Measurements from ENCODE around the gene HBE1.

HBE1 gene

DNA sequence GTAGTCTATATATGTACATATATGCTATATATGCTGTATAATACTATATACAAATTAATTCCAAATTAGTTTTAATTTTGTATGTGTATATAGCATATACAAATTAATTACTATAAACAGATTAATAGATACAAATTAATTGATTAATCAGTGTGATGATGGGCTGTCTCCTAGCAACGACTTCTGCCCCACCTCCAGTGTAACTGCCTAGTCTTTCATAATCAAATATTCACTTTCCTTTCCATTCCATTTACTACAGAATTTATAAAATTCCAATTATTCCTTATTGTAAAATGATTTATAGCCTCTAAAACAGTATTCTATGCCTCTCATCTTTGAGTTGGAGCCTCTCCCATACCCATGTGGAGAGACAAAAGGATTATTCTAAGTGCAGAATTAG, 36.4 kb downstream of the HBE1 start:
- no peak for DNase-seq (ENCODE audit: low read depth)

DNA sequence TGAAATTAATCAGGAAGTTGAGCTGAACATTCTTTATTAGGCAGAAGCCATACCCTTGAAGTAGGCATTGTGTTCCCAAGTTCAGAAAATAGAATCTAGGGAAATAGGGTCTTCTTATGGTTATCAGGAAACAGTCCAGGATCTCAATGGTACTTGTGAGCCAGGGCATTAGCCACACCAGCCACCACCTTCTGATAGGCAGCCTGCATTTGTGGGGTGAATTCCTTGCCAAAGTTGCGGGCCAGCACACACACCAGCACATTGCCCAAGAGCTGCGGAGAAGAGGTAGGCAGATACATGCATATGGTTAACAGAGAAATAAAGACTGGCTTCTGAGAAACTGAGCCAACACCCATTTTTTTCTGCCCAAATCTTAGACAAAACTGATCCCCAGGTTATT, 36.9 kb downstream of the HBE1 start:
- DNase-seq (ENCODE audit: low read depth), result no peak

DNA sequence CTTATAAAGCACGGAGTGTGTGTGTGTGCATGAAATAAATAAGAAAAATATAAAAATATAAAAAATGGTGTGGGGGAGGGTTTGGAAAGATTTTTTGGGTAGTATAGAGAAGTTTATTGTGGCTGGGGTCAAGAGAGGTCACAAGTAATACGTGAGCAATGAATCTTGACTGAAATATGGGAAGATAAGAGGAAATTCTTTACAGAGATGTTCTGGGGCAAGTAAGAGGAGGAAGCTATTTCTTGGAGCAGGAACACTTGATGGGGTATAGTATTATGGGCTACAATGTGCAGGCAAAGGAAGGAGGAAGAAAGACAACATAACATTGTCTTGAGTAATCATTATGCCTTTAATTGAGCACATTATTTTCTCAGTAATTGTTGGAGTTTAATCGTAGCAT, 37.6 kb downstream of the HBE1 start:
- no peak for DNase-seq (ENCODE audit: low read depth)

DNA sequence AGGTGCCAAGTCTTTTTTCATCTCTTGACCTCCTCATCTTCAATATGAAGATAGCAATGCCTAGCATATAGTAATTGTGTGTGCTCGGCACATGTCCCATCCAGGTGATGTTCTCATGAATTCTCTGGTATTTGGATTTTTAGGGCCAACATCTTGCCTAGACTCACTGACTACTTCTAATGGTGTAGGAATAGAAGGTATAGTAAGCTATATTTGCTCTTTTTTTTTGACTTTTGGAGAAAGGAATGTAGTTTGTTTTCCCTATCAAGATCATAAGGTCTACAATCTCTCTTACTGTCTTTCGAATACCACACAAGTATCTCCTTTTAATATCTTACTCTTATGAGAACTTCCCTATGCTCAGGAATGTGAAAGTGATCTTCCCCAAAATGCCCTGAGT, 38.6 kb downstream of the HBE1 start:
- no peak for DNase-seq (ENCODE audit: low read depth)

DNA sequence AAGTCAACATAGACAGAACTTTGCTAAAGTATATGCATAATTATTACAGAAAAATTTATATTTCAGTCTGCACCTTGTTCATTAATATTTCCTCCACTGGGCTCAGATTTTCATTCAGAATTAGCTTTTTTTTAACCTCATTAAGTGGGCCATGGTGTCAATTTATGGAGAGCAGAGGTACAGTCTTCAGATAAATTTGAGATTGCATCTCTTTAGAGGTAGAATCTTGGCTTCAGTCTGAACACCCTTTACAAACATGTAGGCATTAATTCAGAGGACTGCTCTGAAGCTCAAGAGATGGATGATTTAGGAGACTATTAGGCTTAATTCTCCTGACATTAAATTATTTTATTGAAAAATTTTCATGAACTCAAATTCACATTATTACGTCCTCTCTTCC, 39.5 kb downstream of the HBE1 start:
- no peak for DNase-seq (ENCODE audit: low read depth)

DNA sequence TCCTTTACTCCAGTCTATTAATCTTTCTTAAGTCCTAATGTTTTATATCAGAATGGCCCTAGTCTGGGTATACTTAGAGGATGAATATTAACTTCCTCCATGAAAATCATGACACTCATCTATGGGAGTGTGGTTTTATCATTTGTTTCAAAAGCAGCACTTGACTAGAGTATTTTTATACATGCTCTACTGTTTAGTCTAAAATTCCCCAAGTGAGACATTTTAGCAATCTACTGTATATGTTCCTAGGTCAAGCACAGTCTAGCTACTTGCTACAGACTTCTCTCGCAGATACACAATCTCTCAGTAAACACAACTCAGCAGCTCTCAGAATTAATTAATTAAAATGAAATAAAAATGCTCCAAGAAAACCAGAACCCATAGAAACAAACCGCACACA, 39.9 kb downstream of the HBE1 start:
- no peak for DNase-seq (ENCODE audit: low read depth)

DNA sequence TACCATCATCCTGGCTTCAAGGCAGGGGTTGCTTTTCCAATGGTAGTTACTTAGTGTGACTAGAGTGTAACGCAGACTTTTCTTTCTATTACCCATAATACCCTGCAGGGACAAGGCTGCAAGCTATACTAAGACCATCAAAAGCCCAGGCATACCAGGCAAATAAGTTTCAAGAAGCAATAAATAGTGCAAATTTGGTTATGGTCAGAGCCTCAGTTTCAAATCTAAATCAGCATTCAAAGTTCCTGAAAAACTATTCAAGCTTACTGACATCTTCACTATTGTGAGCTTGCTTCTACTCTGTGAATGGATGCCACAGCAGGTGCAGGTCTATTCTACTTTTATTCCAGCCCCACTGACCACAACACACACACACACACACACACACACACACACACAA, 40.4 kb downstream of the HBE1 start:
- DNase-seq (ENCODE audit: low read depth), result no peak

DNA sequence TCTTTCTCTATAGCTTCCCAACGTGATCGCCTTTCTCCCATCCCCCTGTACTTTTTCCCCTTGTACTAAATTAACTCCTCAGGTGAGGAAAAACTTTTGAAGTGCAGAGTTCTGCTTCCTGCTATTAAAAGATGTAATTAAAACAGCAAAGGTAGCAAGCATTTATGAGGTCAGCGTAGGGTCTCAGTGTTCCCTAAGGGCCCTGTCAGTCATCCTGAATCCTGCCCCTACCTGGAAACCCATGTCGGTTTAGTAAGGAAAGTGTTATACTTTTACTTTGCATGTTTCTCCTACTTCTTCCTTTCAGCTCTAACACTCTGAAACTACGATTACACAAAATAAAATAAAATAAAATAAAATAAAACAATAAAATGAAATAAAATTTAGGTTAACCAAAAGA, 41.6 kb downstream of the HBE1 start:
- no peak for DNase-seq (ENCODE audit: low read depth)

DNA sequence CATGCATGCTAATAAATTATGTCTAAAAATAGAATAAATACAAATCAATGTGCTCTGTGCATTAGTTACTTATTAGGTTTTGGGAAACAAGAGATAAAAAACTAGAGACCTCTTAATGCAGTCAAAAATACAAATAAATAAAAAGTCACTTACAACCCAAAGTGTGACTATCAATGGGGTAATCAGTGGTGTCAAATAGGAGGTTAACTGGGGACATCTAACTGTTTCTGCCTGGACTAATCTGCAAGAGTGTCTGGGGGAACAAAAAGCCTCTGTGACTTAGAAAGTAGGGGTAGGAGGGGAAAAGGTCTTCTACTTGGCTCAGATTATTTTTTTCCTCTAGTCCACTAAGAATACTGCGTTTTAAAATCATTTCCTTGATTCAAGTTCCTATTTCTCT, 42.1 kb downstream of the HBE1 start:
- DNase-seq (ENCODE audit: low read depth), result no peak

DNA sequence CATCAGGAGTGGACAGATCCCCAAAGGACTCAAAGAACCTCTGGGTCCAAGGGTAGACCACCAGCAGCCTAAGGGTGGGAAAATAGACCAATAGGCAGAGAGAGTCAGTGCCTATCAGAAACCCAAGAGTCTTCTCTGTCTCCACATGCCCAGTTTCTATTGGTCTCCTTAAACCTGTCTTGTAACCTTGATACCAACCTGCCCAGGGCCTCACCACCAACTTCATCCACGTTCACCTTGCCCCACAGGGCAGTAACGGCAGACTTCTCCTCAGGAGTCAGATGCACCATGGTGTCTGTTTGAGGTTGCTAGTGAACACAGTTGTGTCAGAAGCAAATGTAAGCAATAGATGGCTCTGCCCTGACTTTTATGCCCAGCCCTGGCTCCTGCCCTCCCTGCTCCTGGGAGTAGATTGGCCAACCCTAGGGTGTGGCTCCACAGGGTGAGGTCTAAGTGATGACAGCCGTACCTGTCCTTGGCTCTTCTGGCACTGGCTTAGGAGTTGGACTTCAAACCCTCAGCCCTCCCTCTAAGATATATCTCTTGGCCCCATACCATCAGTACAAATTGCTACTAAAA, 42.9 kb downstream of the HBE1 start, which contains the start of gene HBB:
TSS of gene HBB (minus strand) at position 340 of the 579 bp plus-strand sequence. CDS start at position 290, 50 bp downstream.
- no peak for DNase-seq (ENCODE audit: low read depth)

DNA sequence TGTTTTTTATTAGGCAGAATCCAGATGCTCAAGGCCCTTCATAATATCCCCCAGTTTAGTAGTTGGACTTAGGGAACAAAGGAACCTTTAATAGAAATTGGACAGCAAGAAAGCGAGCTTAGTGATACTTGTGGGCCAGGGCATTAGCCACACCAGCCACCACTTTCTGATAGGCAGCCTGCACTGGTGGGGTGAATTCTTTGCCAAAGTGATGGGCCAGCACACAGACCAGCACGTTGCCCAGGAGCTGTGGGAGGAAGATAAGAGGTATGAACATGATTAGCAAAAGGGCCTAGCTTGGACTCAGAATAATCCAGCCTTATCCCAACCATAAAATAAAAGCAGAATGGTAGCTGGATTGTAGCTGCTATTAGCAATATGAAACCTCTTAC, 44.3 kb downstream of the HBE1 start:
- no peak for DNase-seq (ENCODE audit: low read depth)

DNA sequence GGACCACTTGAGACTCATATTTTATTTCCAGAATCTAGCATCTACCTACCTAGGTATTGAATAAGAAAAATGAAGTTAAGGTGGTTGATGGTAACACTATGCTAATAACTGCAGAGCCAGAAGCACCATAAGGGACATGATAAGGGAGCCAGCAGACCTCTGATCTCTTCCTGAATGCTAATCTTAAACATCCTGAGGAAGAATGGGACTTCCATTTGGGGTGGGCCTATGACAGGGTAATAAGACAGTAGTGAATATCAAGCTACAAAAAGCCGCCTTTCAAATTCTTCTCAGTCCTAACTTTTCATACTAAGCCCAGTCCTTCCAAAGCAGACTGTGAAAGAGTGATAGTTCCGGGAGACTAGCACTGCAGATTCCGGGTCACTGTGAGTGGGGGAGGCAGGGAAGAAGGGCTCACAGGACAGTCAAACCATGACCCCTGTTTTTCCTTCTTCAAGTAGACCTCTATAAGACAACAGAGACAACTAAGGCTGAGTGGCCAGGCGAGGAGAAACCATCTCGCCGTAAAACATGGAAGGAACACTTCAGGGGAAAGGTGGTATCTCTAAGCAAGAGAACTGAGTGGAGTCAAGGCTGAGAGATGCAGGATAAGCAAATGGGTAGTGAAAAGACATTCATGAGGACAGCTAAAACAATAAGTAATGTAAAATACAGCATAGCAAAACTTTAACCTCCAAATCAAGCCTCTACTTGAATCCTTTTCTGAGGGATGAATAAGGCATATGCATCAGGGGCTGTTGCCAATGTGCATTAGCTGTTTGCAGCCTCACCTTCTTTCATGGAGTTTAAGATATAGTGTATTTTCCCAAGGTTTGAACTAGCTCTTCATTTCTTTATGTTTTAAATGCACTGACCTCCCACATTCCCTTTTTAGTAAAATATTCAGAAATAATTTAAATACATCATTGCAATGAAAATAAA, 44.9 kb downstream of the HBE1 start:
- DNase-seq (ENCODE audit: low read depth), result no peak

DNA sequence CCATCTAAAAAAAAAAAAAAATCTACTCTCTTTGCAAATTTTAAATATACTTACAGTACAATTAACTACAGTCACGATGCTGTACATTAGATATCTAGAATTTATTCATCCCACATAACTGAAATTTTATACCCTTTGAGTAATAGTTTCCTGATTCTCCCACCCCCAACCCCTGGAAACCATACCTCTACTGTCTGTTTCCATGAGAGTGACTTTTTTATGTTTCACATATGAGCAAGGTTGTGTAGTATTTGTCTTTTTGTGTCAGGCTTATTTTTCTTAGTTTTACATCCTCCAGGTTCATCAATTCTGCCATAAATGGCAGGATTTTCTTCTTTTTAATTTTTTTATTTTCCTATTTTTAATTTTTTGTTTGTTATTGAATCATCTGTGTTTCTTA, 46.1 kb downstream of the HBE1 start:
- no peak for DNase-seq (ENCODE audit: low read depth)

DNA sequence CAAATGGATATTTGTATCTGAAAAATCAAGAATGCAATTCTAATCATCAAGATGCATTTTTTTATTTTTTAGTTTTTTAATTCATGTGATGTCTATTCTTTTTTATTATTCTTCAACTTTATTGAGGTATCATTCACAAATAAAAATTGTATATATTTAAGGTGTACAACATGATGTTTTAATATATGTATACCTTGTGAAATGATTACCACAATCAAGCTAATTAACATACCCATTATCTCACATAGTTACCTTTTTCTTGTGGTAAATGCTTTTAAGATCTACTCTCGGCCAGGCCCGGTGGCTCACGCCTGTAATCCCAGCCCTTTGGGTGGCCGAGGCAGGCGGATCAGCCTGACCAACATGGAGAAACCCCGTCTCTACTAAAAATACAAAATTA, 46.6 kb downstream of the HBE1 start:
- DNase-seq (ENCODE audit: low read depth), result no peak

All from activated T-cell treated with anti-CD3 and anti-CD28 coated beads for 48 hours (primary cell).